Breast epithelium (tissue), 3 donors: ENCODE results near the gene OR14I1.

Experiments used
- CTCF ChIP-seq, 3 donors: fragments of 450-650 bp; IDR thresholded peaks; one replicate each; pipeline ENCODE4 v1.5.1; 2016 to 2017; ENCODE audit warnings: antibody characterized with exemption in 3 of 3, mild to moderate bottlenecking in 3 of 3, moderate library complexity in 3 of 3
- POLR2AphosphoS5 ChIP-seq, 3 donors: sonication (generic); formaldehyde crosslinking; IDR thresholded peaks; one replicate each; pipeline ENCODE4 v1.6.1; 2017; ENCODE audit warnings: antibody characterized with exemption in 3 of 3

- no peak for TF ChIP-seq CTCF (IDR thresholded peaks at IDR 0.05)
- TF ChIP-seq POLR2AphosphoS5 (IDR thresholded peaks at IDR 0.05) = no peak
Measured at GRCh38 chr1:248737457-248737856, 34.9 kb upstream of the OR14I1 start.
